IgD-negative memory B cell (primary cell): ENCODE results near the gene TNNC1. TPM values are rescaled to one million over a fixed set of nuclear protein-coding genes. Genes with fewer than 3 reads are reported as not detected.

ENCODE experiments used
- H3K27ac Mint-ChIP-seq, 3 donors: one replicate each; pipeline ENCODE4 v1.8.0; 2020 to 2022; ENCODE audit warnings: mild to moderate bottlenecking in 3 of 3, mixed read lengths in 3 of 3, moderate library complexity in 1 of 3
- H3K27me3 Mint-ChIP-seq: one replicate; pipeline ENCODE4 v1.8.0; 2021; ENCODE audit warnings: mixed read lengths
- H3K36me3 Mint-ChIP-seq: one replicate; pipeline ENCODE4 v1.8.0; 2020; ENCODE audit warnings: mild to moderate bottlenecking, mixed read lengths
- H3K4me1 Mint-ChIP-seq, 3 donors: one replicate each; pipeline ENCODE4 v1.8.0; 2020 to 2022; ENCODE audit warnings: mixed read lengths in 3 of 3, mild to moderate bottlenecking in 1 of 3
- H3K4me3 Mint-ChIP-seq, 4 donors: one replicate each; pipeline ENCODE4 v1.8.0; 2020 to 2022; ENCODE audit warnings: mild to moderate bottlenecking in 4 of 4, mixed read lengths in 4 of 4, moderate library complexity in 3 of 4
- H3K9me3 Mint-ChIP-seq, 3 donors: one replicate each; pipeline ENCODE4 v1.8.0; 2020 to 2021; ENCODE audit warnings: mixed read lengths in 3 of 3, mild to moderate bottlenecking in 1 of 3
- polyA plus RNA-seq: library from polyadenylated mRNA; unstranded; fragments of 300-500 nt; fragmentation: Illumina TruSeq; gene quantifications from one replicate; pipeline ENCODE4 v1.2.3, GENCODE V29; 2021

Gene TNNC1
- polyA plus RNA-seq, 1 donor from 2014 or later, result not detected

DNA sequence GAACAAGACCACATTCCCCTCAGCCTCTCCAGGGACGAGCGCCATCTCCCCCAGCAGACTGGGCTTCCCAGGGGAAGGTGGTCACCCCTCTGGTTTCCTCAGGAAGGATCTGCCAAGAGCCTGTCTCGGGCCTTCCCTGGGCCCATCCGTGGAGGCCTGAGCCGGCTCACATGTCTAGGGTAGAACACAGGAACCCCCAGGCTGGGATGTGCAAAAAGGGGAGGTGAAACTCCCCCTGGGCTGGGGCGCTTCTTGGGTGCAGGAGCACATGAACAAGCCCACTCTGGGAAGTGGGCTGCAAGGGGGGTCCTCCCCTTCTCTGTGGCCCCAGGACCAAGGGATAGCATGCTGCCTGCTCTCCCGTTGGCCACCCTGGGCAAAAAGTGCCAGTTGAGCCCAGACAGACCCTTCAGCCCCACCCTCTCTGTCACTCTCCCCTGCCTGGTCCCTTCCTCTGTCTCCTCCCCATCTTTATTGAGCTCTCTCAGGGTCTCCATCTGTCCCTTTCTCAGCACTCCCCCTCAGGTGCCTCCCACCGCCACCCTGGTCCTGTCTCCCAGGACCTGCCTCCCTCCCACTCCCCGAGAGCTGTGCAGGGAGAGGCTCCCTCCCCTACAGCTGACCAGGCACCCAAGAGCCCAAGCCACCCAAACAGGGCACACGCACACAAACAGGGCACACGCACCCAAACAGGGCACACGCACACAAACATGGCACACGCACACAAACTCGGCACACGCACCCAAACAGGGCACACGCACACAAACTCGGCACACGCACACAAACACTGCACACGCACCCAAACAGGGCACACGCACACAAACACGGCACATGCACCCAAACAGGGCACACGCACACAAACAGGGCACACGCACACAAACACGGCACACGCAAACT is 9.8 kb downstream of the TNNC1 start:
- Mint-ChIP-seq H3K27ac (no peak overlapping the region), H3K4me1 (peaks cover 6 to 9% (median 7%) of the 10 kb centered on the region in 3 donors), H3K9me3 (no peaks in the 10 kb centered on the region), H3K4me3 (peak overlapping the region in 1 of 4 donors; percentile 71), H3K36me3 (no peaks in the 10 kb centered on the region), H3K27me3 (no peaks in the 10 kb centered on the region)

DNA sequence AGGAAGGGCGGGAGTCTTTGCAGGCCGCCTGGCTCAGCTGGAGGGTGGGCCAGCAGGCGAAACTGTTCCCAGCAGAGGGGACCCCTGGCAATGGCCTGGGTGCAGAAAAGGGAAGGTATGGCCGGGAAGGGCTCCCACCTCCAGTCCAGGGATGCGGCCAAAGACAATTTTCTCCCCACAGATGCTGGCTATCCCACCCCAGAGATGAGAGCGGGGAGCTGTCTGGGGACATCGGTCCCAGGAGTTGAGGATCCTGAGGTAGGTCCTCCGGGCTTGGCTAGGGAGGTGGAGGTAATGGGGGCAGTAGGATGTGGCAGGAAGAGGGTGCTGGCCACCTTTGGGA is 10.6 kb downstream of the TNNC1 start:
- H3K36me3 Mint-ChIP-seq, result no peaks in the 10 kb centered on the region
- no peaks in the 10 kb centered on the region for H3K27me3 Mint-ChIP-seq
- H3K4me1 Mint-ChIP-seq, result peaks cover 6 to 9% (median 7%) of the 10 kb centered on the region in 3 donors
- H3K9me3 Mint-ChIP-seq, result no peaks in the 10 kb centered on the region
- H3K27ac Mint-ChIP-seq, result no peak overlapping the region
- no peak overlapping the region for H3K4me3 Mint-ChIP-seq

DNA sequence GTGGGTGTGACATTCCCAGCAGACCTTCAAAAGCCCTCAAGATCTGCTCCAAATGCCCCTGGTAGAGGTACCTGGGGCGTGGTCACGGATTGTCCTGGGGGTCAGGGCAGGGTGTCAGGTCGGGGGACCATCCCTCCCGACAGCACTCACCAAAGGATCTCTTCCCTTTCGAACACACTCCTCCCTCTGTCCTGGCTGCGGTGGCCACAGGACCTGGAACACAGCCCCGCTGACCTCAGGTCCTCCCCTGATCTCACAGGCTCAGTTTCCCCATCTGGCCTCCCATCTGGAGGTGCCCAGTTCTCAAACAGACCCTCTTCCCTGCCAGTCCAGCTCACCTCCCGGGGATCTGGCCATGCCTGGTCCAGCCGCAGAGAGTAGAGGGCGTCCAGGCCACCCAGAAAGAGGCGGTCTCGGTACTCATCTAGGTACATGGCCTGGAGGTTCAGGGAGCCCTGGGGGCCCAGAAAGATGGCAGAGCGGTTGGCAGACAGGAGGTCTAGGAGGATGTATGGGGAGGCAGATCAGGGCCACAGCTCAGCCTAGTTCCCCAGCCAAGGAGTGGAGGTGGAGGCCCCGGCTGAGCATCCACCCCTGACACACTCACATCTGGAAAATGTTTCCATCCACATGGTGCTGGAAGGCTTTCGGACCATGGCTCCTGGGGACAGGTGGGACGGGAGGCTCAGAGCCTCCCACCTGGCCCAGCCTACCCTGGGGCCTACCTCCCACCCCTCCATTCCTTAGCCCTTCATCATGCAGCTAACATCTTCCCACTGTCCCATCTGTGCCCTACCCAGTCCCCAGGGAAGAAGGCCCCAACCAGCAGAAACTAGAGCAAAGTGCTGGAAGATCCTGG is 11.2 kb downstream of the TNNC1 start:
- H3K9me3 Mint-ChIP-seq, result no peaks in the 10 kb centered on the region
- H3K27me3 Mint-ChIP-seq, result no peaks in the 10 kb centered on the region
- H3K4me3 Mint-ChIP-seq, result no peak overlapping the region
- peaks cover 6 to 9% (median 7%) of the 10 kb centered on the region in 3 donors for H3K4me1 Mint-ChIP-seq
- H3K36me3 Mint-ChIP-seq, result no peaks in the 10 kb centered on the region
- no peak overlapping the region for H3K27ac Mint-ChIP-seq

DNA sequence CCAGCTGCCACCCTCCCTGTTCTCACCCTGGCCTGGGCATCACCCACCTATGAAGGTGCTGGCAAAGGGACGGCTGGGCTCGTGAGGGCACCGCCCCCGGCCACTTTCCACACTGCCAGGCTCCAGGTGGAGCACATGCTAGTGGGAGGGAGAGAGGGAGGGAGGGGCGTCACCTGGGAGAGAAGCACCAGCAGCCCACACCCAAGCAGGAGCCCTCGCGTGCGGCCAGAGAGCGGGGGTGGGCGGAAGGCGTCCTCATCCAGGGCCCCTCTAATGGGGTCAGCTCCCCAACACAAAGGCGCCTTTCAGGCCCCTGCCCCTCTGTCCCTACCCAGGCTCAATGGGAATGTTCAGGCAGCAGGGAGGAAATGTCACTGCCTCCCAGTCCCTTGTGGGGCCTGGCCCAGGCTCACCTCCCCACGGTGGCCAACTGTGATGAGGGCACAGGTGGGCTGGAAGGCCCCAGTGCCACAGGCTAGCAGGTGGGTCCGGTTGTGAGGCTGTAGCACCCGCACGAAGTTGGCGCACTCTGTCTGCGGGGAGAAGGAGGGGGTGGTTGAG is 12.0 kb downstream of the TNNC1 start:
- Mint-ChIP-seq H3K36me3 (no peaks in the 10 kb centered on the region), H3K9me3 (no peaks in the 10 kb centered on the region), H3K27me3 (no peaks in the 10 kb centered on the region)

DNA sequence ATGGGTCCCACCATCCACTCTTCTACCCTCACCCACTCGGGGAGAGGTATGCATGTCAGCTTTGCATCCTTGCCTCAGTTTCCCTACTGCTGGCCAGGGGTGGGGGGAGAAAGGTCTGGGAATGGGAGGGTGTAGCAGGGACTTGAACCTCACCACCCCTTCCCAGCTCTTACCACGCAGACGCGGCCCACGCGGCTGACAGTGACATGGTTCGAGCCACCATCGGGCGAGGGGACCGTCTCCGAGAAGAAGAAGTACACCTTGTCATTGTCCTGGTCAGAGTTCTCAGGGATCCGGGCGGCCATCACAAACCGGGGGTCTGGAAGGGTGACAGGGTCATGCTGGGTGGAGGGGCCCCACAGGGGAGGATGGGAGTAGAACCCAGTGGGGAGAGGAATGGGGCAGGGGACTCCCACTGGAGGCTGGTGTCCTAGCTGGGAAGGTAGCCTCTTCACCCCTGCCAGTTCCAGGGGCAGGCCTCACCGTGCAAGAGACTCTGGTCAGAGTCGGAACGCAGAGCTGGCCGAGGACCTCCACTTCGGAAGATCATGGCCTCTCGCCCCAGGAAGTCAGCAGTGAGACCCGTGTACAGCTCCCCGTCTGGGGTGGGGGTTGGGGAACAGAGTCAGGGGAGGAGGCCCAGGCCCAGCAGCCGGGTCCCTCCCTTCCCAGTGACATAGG is 12.6 kb downstream of the TNNC1 start:
- no peaks in the 10 kb centered on the region for H3K36me3 Mint-ChIP-seq
- peaks cover 2 to 4% (median 4%) of the 10 kb centered on the region in 3 donors for H3K4me1 Mint-ChIP-seq
- no peak overlapping the region for H3K4me3 Mint-ChIP-seq
- H3K27ac Mint-ChIP-seq, result no peak overlapping the region
- H3K9me3 Mint-ChIP-seq, result no peaks in the 10 kb centered on the region
- H3K27me3 Mint-ChIP-seq, result no peaks in the 10 kb centered on the region

More for the DNA sequence above, 12.0 kb downstream of the TNNC1 start:
- Mint-ChIP-seq H3K27ac (no peak overlapping the region), H3K4me1 (peaks cover 2 to 5% (median 4%) of the 10 kb centered on the region in 3 donors), H3K4me3 (no peak overlapping the region)

DNA sequence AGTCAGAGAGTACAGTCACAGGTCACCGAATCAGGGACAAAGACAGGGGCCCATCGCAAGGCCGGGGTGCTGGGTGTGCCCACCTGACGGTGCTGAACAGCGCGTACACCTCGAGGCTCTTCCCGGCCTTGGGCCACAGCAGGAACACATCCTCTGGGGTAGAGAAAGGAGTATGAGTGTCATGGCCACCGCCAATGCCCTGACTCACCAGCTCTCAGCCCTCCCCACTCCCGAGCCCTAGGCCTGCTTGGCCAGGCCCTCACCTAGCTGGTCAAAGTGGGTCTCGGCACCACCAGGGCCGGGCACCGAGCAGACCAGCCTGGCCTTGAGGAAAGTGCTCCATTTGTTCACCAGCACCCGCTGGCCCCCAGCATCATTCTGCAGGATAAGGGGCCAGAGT is 13.2 kb downstream of the TNNC1 start:
- no peak overlapping the region for H3K4me3 Mint-ChIP-seq
- no peak overlapping the region for H3K27ac Mint-ChIP-seq
- no peaks in the 10 kb centered on the region for H3K9me3 Mint-ChIP-seq
- no peaks in the 10 kb centered on the region for H3K27me3 Mint-ChIP-seq
- H3K36me3 Mint-ChIP-seq, result no peaks in the 10 kb centered on the region
- H3K4me1 Mint-ChIP-seq, result peaks cover 2 to 4% (median 4%) of the 10 kb centered on the region in 3 donors

DNA sequence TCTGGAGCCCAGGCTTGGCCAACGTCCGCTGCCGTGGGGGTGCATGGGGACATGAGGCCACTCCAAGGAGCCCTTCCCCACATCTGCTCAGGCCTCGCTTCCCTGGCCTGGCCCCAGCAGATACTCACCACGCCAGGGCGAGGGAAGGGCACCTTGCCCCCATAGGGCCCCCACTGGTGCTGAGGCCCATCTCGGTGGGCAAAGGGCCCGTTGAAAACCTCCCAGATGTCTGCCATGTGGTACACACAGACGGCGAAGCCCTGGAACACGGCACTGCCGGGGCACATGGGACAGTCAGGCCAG is 13.6 kb downstream of the TNNC1 start:
- no peak overlapping the region for H3K27ac Mint-ChIP-seq
- no peak overlapping the region for H3K4me3 Mint-ChIP-seq
- peaks cover 2 to 4% (median 3%) of the 10 kb centered on the region in 3 donors for H3K4me1 Mint-ChIP-seq
- H3K36me3 Mint-ChIP-seq, result no peaks in the 10 kb centered on the region
- H3K27me3 Mint-ChIP-seq, result no peaks in the 10 kb centered on the region
- no peaks in the 10 kb centered on the region for H3K9me3 Mint-ChIP-seq

DNA sequence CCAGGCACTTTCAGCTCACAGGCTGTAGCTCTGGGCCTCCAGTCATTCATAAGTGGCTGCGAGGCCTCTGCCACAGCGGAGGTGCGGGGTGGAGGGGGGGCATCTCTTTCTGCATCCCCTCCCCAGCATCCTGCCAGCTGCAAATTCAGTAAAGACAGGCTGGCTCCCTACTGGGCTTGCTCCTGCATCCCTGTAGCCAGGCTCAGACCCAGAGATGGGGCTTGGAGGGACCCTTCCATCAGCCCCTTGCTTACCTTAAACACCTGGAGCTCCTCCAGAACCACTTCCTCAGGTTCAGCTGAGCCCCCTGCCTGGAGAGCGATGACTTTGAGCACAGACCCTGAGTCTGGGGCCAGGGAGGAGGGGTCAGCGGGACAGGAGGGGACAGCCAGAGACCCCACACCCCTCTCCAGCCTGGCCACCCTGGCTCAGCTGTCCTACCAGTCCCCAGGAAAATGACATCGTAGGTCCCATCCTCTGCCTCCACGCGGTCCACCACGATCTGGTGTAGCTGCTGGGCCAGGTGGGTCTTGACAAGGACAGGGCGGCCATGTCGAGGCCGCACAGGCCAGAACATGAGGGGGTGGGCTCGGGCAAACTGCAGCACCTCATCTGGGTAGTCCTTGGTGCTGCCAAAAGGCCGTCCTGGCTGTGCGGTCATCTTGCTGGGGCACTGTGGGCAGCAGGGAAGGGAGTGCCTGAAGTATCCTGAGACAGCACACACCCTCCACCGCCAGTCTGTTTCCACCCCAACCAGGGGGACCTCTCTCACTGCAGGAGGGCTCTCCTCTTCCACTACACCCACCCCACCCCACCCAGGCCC is 14.2 kb downstream of the TNNC1 start:
- no peak overlapping the region for H3K4me3 Mint-ChIP-seq
- H3K27me3 Mint-ChIP-seq, result no peaks in the 10 kb centered on the region
- H3K36me3 Mint-ChIP-seq, result no peaks in the 10 kb centered on the region
- H3K27ac Mint-ChIP-seq, result no peak overlapping the region
- H3K9me3 Mint-ChIP-seq, result no peaks in the 10 kb centered on the region
- peaks cover 0 to under 1% (median 0%) of the 10 kb centered on the region in 3 donors for H3K4me1 Mint-ChIP-seq

DNA sequence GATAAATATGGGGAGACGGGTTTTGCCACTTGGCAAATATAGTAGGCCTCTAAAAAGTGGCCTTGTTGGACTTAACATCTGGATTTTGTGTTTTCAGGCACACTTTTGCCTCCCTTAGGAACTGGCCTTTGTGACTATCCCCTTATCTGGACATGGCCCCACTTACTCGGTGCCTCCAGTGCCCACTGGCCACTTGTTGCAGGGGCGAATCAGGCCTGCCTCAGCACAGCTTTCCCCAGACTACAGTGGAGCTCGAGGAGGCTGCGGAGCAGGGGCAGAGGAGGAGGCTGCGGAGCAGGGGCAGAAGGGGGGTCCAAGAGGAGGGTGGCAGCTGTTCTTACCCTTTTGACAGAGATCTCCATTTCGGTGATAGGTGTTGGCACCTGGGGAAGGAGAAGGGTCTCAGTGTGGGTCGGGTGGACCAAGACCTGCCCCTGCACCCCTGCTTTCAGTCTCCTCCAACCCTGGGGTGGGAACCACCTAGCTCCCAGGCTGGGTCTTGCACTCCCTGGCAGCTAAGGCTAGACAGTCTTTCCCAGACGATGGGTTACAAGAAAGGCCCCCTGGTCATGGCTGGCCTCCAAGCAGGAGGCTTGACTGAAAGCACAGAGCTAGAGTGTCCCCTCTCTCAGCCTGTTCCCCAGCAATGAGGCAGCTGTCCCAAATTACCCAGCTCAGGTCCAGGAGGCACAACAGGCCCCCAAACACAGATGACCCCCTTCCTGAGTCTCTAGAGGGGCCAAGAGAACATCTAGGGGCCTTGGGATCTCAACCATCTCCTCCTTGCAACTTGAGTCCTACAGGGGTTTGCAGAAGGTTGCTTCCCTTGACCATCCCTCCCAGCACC is 15.0 kb downstream of the TNNC1 start:
- Mint-ChIP-seq H3K9me3 (no peaks in the 10 kb centered on the region), H3K27ac (no peak overlapping the region), H3K36me3 (no peaks in the 10 kb centered on the region), H3K4me1 (no peaks in the 10 kb centered on the region), H3K4me3 (no peak overlapping the region), H3K27me3 (no peaks in the 10 kb centered on the region)

DNA sequence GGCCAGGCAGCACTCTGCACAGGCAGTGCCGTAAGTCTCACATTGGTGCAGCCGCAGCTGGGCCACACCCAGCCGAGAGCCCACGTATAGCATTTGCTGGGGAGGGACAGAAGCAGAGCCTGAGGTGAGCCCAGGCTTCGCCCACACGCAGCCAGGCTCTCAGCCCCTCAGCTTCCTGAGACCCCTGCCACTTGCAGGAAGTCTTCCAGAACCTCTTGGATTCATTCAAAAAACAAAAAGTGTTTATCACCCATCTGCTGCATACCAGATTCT is 15.8 kb downstream of the TNNC1 start:
- H3K4me3 Mint-ChIP-seq, result no peak overlapping the region
- H3K27ac Mint-ChIP-seq, result no peak overlapping the region
- H3K36me3 Mint-ChIP-seq, result no peaks in the 10 kb centered on the region
- H3K4me1 Mint-ChIP-seq, result peaks cover 0 to 3% (median 3%) of the 10 kb centered on the region in 3 donors
- H3K27me3 Mint-ChIP-seq, result no peaks in the 10 kb centered on the region
- no peaks in the 10 kb centered on the region for H3K9me3 Mint-ChIP-seq

DNA sequence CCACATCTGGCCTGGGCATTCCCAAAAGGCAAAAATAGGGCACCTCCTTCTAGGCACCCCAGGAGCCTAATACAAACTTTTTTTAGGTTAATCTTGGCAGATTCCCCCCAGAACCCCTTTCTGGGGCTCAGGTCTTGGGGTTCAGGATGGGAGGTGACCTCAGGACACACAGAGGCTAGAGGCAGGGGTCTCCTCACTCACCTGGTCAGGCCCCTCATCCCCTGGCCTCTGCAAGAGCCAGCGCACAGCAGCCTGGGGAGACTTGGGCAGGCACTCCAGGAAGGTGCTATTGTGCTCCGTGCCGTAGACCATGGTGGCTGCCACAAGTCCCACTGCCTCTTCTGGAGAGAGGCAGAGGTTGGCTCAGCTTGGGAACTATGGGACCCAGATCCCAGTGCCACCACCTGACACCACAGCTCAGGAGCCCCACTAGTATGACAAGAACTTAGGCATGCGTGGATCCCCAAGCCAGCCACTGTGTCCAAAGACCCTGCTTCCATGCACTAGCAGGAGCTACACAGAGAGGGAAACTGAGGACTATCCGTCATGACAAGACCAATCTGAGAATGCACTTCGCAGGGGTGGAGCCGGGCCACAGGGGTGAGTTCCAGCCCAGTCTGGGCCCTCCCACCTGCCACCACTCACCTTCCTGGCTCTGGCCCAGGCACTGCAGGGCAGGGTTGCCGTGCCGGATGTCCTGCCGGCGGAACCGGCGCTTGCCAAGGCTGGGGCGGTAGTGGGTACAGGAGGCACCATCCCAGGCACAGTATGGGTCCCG is 16.3 kb downstream of the TNNC1 start:
- Mint-ChIP-seq H3K36me3 (no peaks in the 10 kb centered on the region), H3K4me3 (no peak overlapping the region), H3K4me1 (peaks cover 0 to 6% (median 5%) of the 10 kb centered on the region in 3 donors), H3K27me3 (no peaks in the 10 kb centered on the region), H3K27ac (no peak overlapping the region), H3K9me3 (no peaks in the 10 kb centered on the region)

DNA sequence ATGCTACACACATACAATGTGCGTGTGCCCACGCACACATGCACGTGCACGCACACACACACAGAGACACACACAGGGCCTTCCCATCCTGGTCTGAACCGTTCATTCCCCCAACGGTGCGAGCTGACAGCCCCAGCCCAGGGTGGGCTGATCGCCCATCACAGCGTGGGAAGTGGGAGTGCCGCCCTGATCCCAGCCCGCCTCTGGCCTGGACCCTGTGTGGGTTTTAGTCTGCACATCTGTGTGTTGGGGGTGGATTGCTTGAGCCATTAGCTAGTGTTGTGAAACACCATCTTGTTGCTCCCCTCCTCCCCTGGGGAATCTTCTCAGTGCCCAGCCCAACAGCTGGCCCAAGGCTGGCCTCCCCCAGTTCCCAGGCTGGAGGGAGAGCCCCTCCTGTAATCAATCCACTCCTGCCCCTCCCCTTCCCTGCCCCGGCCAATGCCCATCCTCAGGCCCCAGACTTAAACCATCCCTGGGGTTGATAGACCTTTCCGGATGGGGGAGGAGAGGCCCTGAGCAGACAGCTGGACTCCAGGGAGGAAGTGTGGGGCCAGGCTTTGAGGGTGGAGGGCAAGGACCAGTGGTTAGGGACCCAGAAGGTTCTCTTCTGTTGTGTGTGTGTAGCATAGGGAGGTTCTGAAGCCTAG is 17.2 kb downstream of the TNNC1 start:
- no peak overlapping the region for H3K4me3 Mint-ChIP-seq
- H3K27me3 Mint-ChIP-seq, result no peaks in the 10 kb centered on the region
- no peak overlapping the region for H3K27ac Mint-ChIP-seq
- H3K4me1 Mint-ChIP-seq, result peaks cover 0 to 6% (median 5%) of the 10 kb centered on the region in 3 donors
- no peaks in the 10 kb centered on the region for H3K36me3 Mint-ChIP-seq
- H3K9me3 Mint-ChIP-seq, result no peaks in the 10 kb centered on the region
